H9 (cell line): Measurements from ENCODE around the gene TFAP2A. TPM values are rescaled to one million over a fixed set of nuclear protein-coding genes. Genes with fewer than 3 reads are reported as not detected.
A peak's percentile ranks its signal among the peaks of the same experiment; 100 is the strongest.

Experiments used
- DNase-seq: peaks from one replicate; pipeline ENCODE4 v3.0.0-alpha.2; 2017
- H2AFZ ChIP-seq: one replicate; pipeline ENCODE4 v1.6.1; 2013; ENCODE audit warnings: mild to moderate bottlenecking, low read length, control low read depth, moderate library complexity
- H2AK5ac ChIP-seq: 2 replicates; pipeline ENCODE4 v1.6.1; 2013; ENCODE audit warnings: low read length, control low read depth, mixed read lengths; ENCODE audit not compliant: insufficient read length
- H2BK120ac ChIP-seq: one replicate; pipeline ENCODE4 v1.6.1; 2013; ENCODE audit warnings: low read depth, mild to moderate bottlenecking, low read length, control low read depth, inconsistent platforms; ENCODE audit not compliant: poor library complexity, severe bottlenecking
- H2BK12ac ChIP-seq: 2 replicates; pipeline ENCODE4 v1.6.1; 2013; ENCODE audit warnings: low read length, control low read depth, mixed read lengths, low read depth; ENCODE audit not compliant: insufficient read length
- H2BK15ac ChIP-seq: 2 replicates; pipeline ENCODE4 v1.6.1; 2013; ENCODE audit warnings: low read depth, low read length, control low read depth
- H2BK20ac ChIP-seq: one replicate; pipeline ENCODE4 v1.6.1; 2013; ENCODE audit warnings: low read depth, mild to moderate bottlenecking, low read length, control low read depth, inconsistent platforms; ENCODE audit not compliant: poor library complexity, severe bottlenecking
- H2BK5ac ChIP-seq: 2 replicates; pipeline ENCODE4 v1.6.1; 2013; ENCODE audit warnings: low read length, control low read depth, mixed read lengths; ENCODE audit not compliant: insufficient read length
- H3K14ac ChIP-seq: 2 replicates; pipeline ENCODE4 v1.6.1; 2013; ENCODE audit warnings: low read length, control low read depth; ENCODE audit not compliant: insufficient read depth
- H3K18ac ChIP-seq: 2 replicates; pipeline ENCODE4 v1.6.1; 2013; ENCODE audit warnings: low read depth, mild to moderate bottlenecking, mixed read lengths, low read length, control low read depth; ENCODE audit not compliant: insufficient read length
- H3K23ac ChIP-seq: 2 replicates; pipeline ENCODE4 v1.6.1; 2013; ENCODE audit warnings: low read length, control low read depth, mixed read lengths, low read depth; ENCODE audit not compliant: insufficient read length
- H3K23me2 ChIP-seq: 2 replicates; pipeline ENCODE4 v1.6.1; 2013; ENCODE audit warnings: low read depth, mild to moderate bottlenecking, mixed read lengths, low read length, control low read depth; ENCODE audit not compliant: insufficient read length, poor library complexity, severe bottlenecking
- H3K27ac ChIP-seq: 2 replicates; pipeline ENCODE4 v1.5.1; 2013; ENCODE audit warnings: low read length, control low read depth, mixed read lengths, low read depth; ENCODE audit not compliant: insufficient read length
- H3K27me3 ChIP-seq: 2 replicates; pipeline ENCODE4 v1.6.1; 2013; ENCODE audit warnings: low read length, control low read depth, inconsistent platforms; ENCODE audit not compliant: insufficient read depth
- H3K4ac ChIP-seq: 2 replicates; pipeline ENCODE4 v1.6.1; 2013; ENCODE audit warnings: low read depth, mild to moderate bottlenecking, control low read depth, inconsistent platforms, low read length, moderate library complexity
- H3K4me1 ChIP-seq: 2 replicates; pipeline ENCODE4 v1.6.1; 2013; ENCODE audit warnings: low read length, control low read depth, inconsistent platforms; ENCODE audit not compliant: insufficient read depth
- H3K4me2 ChIP-seq: 2 replicates; pipeline ENCODE4 v1.6.1; 2013; ENCODE audit warnings: low read length, control low read depth, mixed read lengths; ENCODE audit not compliant: insufficient read length, insufficient read depth
- H3K56ac ChIP-seq: 2 replicates; pipeline ENCODE4 v1.6.1; 2013; ENCODE audit warnings: low read depth, mild to moderate bottlenecking, mixed read lengths, low read length, control low read depth; ENCODE audit not compliant: insufficient read length
- H3K79me1 ChIP-seq: 2 replicates; pipeline ENCODE4 v1.6.1; 2013; ENCODE audit warnings: low read depth, mild to moderate bottlenecking, moderate library complexity, low read length, control low read depth, inconsistent platforms; ENCODE audit not compliant: insufficient read depth, poor library complexity, severe bottlenecking
- H3K79me2 ChIP-seq: 2 replicates; pipeline ENCODE4 v1.6.1; 2013; ENCODE audit warnings: low read length, control low read depth, inconsistent platforms; ENCODE audit not compliant: insufficient read depth
- H3K9ac ChIP-seq: 2 replicates; pipeline ENCODE4 v1.6.1; 2013; ENCODE audit warnings: low read length, control low read depth, mixed read lengths; ENCODE audit not compliant: insufficient read length; ENCODE audit errors: extremely low read depth
- H3K9me3 ChIP-seq: one replicate; pipeline ENCODE4 v1.6.1; 2013; ENCODE audit warnings: low read depth, low read length, inconsistent platforms; ENCODE audit not compliant: control insufficient read depth
- H3T11ph ChIP-seq: one replicate; pipeline ENCODE4 v1.6.1; 2013; ENCODE audit warnings: mild to moderate bottlenecking, low read length, control low read depth, inconsistent platforms
- H4K20me1 ChIP-seq: one replicate; pipeline ENCODE4 v1.6.1; 2013; ENCODE audit not compliant: control insufficient read depth, insufficient read length, insufficient read depth
- H4K5ac ChIP-seq: 2 replicates; pipeline ENCODE4 v1.6.1; 2013; ENCODE audit warnings: low read depth, mild to moderate bottlenecking, mixed read lengths, low read length, control low read depth; ENCODE audit not compliant: insufficient read length
- H4K8ac ChIP-seq: replicated peaks from 2 replicates; pipeline ENCODE4 v1.6.1; 2013; ENCODE audit warnings: low read length, control low read depth, mixed read lengths, low read depth; ENCODE audit not compliant: insufficient read length
- H4K91ac ChIP-seq: 2 replicates; pipeline ENCODE4 v1.6.1; 2013; ENCODE audit warnings: low read depth, mild to moderate bottlenecking, moderate library complexity, mixed read lengths, low read length, control low read depth; ENCODE audit not compliant: insufficient read length
- H3K27ac Mint-ChIP-seq, 3 experiments: 2 replicates in 2 of 3; 3 replicates in 1 of 3; pipeline ENCODE4 v1.8.0; 2020 to 2021; ENCODE audit warnings: mixed read lengths in 3 of 3, mild to moderate bottlenecking in 1 of 3, moderate library complexity in 1 of 3
- H3K27me3 Mint-ChIP-seq: 2 replicates; pipeline ENCODE4 v1.8.0; 2021; ENCODE audit warnings: low read depth, mild to moderate bottlenecking, moderate library complexity, mixed read lengths
- H3K36me3 Mint-ChIP-seq, 3 experiments: 2 replicates in 2 of 3; 3 replicates in 1 of 3; pipeline ENCODE4 v1.8.0; 2020 to 2021; ENCODE audit warnings: low read depth in 3 of 3, mixed read lengths in 3 of 3; ENCODE audit not compliant: insufficient read depth in 1 of 3
- H3K4me1 Mint-ChIP-seq, 2 experiments: 2 replicates each; pipeline ENCODE4 v1.8.0; 2020; ENCODE audit warnings: mixed read lengths in 2 of 2
- H3K4me3 Mint-ChIP-seq, 2 experiments: 2 replicates in 1 of 2; 3 replicates in 1 of 2; pipeline ENCODE4 v1.8.0; 2020 to 2021; ENCODE audit warnings: mild to moderate bottlenecking in 2 of 2, mixed read lengths in 2 of 2, moderate library complexity in 1 of 2
- H3K9me3 Mint-ChIP-seq, 2 experiments: 2 replicates in 1 of 2; 3 replicates in 1 of 2; pipeline ENCODE4 v1.8.0; 2020; ENCODE audit warnings: mild to moderate bottlenecking in 2 of 2, mixed read lengths in 2 of 2, moderate library complexity in 1 of 2
- whole genome bisulfite sequencing: extraction: QIAGEN DNeasy Blood & Tissue Kit; methylation state at CpG from one replicate; pipeline ENCODE4 v1.1.7; 2013; ENCODE audit warnings: missing lambda C conversion rate, low lambda C conversion rate, mixed read lengths; ENCODE audit not compliant: insufficient read length; ENCODE audit errors: extremely low coverage; 5-methylcytosine and 5-hydroxymethylcytosine counted together
- total RNA-seq: library from RNA; stranded (reverse); gene quantifications from 2 replicates; pipeline ENCODE4 v1.2.1, GENCODE V29; 2021
- TF ChIP-seq, protein P1 (sequence below): fragments of 200-600 bp; sonication (generic); conservative IDR thresholded peaks from 3 replicates; pipeline ENCODE4 v1.8.0; 2021; ENCODE audit warnings: antibody characterized with exemption, mild to moderate bottlenecking

The TFAP2A gene
- total RNA-seq, 1 experiment from 2014 or later: 2.6 TPM

DNA sequence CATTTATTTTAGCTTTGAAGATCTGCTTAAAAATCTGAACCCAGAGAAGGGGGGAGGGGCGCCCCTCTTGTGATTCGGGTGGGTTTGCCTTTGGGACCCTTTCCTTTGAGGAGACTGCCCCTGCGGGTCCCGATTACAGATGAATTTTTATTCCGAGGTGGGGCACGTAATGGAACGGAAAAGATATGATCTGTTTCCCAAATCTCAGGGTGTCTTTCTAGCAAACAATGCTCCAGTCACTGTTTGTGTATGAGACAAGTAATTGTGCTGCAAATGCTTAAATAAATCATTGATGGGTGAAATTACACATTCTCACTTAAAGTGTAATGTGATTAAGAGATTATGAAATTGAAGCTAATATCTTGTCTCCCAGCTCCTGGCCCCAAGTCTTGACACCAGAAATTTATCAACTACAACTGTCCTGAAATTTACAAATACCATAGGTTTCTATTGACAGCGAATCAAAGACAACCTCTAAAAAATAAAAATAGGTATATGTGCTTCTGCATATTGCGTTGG lies 30.7 kb downstream of the TFAP2A start:
- Histone ChIP-seq H3T11ph (no peak overlapping the region), H2BK15ac (no peak overlapping the region), H2BK5ac (no peak overlapping the region), H3K4ac (no peak overlapping the region), H2BK20ac (no peak overlapping the region), H3K27ac (no peak overlapping the region), H2BK120ac (no peak overlapping the region), H3K9ac (no peak overlapping the region), H2AFZ (no peak overlapping the region), H4K91ac (no peak overlapping the region), H3K4me1 (no peaks in the 10 kb centered on the region), H3K18ac (no peak overlapping the region), H3K79me1 (no peaks in the 10 kb centered on the region), H3K4me2 (no peak overlapping the region), H2AK5ac (no peak overlapping the region), H2BK12ac (no peak overlapping the region), H3K14ac (no peak overlapping the region), H3K9me3 (no peaks in the 10 kb centered on the region), H4K20me1 (peaks cover 3% of the 10 kb centered on the region), H3K23me2 (peaks cover 2% of the 10 kb centered on the region), H4K5ac (no peak overlapping the region), H3K27me3 (peaks cover 88% of the 10 kb centered on the region), H3K23ac (no peak overlapping the region), H3K56ac (no peak overlapping the region), H4K8ac (no peak overlapping the region), H3K79me2 (no peaks in the 10 kb centered on the region)
- no peak for DNase-seq
- Mint-ChIP-seq H3K4me3 (peak overlapping the region in 1 of 2 experiments; percentile 41; a peak in 2 of 5 replicates), H3K27ac (no peak overlapping the region), H3K27me3 (peaks cover 99% of the 10 kb centered on the region), H3K4me1 (peaks cover 54 to 66% of the 10 kb centered on the region in 2 experiments), H3K36me3 (no peaks in the 10 kb centered on the region), H3K9me3 (no peaks in the 10 kb centered on the region; a peak in 2 of 5 replicates)
- no CpG with 5 or more reads among the region's 9 CpGs for WGBS
- TF ChIP-seq, protein P1, sequence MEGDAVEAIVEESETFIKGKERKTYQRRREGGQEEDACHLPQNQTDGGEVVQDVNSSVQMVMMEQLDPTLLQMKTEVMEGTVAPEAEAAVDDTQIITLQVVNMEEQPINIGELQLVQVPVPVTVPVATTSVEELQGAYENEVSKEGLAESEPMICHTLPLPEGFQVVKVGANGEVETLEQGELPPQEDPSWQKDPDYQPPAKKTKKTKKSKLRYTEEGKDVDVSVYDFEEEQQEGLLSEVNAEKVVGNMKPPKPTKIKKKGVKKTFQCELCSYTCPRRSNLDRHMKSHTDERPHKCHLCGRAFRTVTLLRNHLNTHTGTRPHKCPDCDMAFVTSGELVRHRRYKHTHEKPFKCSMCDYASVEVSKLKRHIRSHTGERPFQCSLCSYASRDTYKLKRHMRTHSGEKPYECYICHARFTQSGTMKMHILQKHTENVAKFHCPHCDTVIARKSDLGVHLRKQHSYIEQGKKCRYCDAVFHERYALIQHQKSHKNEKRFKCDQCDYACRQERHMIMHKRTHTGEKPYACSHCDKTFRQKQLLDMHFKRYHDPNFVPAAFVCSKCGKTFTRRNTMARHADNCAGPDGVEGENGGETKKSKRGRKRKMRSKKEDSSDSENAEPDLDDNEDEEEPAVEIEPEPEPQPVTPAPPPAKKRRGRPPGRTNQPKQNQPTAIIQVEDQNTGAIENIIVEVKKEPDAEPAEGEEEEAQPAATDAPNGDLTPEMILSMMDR: no peak
